SK-N-SH treated with all-trans-retinoic acid at 6 μM for 48 hours (cell line): ENCODE data around the gene NACC1.

ENCODE experiments used
- CREB5 ChIP-seq: fragments of 250-450 bp; sonication (Bioruptor Pico); IDR thresholded peaks from 2 replicates; pipeline ENCODE4 v1.5.1; 2020; ENCODE audit warnings: low read depth, mild to moderate bottlenecking, moderate library complexity
- ESRRG ChIP-seq: fragments of 250-450 bp; sonication (Bioruptor Pico); IDR thresholded peaks from 2 replicates; pipeline ENCODE4 v1.6.1; 2021; ENCODE audit warnings: mild to moderate bottlenecking
- ISL1 ChIP-seq: fragments of 250-450 bp; sonication (Bioruptor Pico); IDR thresholded peaks from 2 replicates; pipeline ENCODE4 v2.1.2; 2022; ENCODE audit warnings: mild to moderate bottlenecking, moderate library complexity
- OSR1 ChIP-seq: fragments of 250-450 bp; sonication (Bioruptor Pico); IDR thresholded peaks from 2 replicates; pipeline ENCODE4 v1.8.0; 2022; ENCODE audit warnings: moderate library complexity, mild to moderate bottlenecking, inconsistent platforms
- PPARA ChIP-seq: fragments of 250-450 bp; sonication (Bioruptor Pico); IDR thresholded peaks from 2 replicates; pipeline ENCODE4 v1.5.0; 2020; ENCODE audit warnings: mild to moderate bottlenecking, borderline replicate concordance
- RARB ChIP-seq: fragments of 250-450 bp; sonication (Bioruptor Pico); IDR thresholded peaks from 2 replicates; pipeline ENCODE4 v1.8.0; 2021; ENCODE audit warnings: mild to moderate bottlenecking, moderate library complexity
- TOX ChIP-seq: fragments of 250-450 bp; sonication (Bioruptor Pico); IDR thresholded peaks from 2 replicates; pipeline ENCODE4 v1.8.0; 2021; ENCODE audit warnings: mild to moderate bottlenecking, moderate library complexity, borderline replicate concordance
- TSHZ2 ChIP-seq: fragments of 250-450 bp; sonication (Bioruptor Pico); IDR thresholded peaks from 2 replicates; pipeline ENCODE4 v1.5.0; 2020; ENCODE audit warnings: mild to moderate bottlenecking, moderate library complexity
- ZFP3 ChIP-seq: fragments of 250-450 bp; sonication (Bioruptor Pico); IDR thresholded peaks from 2 replicates; pipeline ENCODE4 v1.5.0; 2020; ENCODE audit warnings: mild to moderate bottlenecking, moderate library complexity
- ZFP30 ChIP-seq: fragments of 450-650 bp; formaldehyde crosslinking; IDR thresholded peaks from 2 replicates; pipeline ENCODE4 v1.5.0; 2022; ENCODE audit warnings: mild to moderate bottlenecking, moderate library complexity
- ZNF565 ChIP-seq: fragments of 450-650 bp; formaldehyde crosslinking; conservative IDR thresholded peaks from 2 replicates; pipeline ENCODE4 v1.5.0; 2020; ENCODE audit warnings: low read depth, mild to moderate bottlenecking, moderate library complexity
- ZNF8 ChIP-seq: fragments of 450-650 bp; formaldehyde crosslinking; IDR thresholded peaks from 2 replicates; pipeline ENCODE4 v1.5.0; 2020; ENCODE audit warnings: mild to moderate bottlenecking, moderate library complexity
- TF ChIP-seq, protein P1 (sequence below): fragments of 250-450 bp; sonication (Bioruptor Pico); IDR thresholded peaks from 2 replicates; pipeline ENCODE4 v1.8.0; 2020; ENCODE audit warnings: mild to moderate bottlenecking, moderate library complexity, borderline replicate concordance
- TF ChIP-seq, protein P2 (sequence below): fragments of 250-450 bp; sonication (Bioruptor Pico); IDR thresholded peaks from 2 replicates; pipeline ENCODE4 v1.8.0; 2021; ENCODE audit warnings: low read depth, mild to moderate bottlenecking, moderate library complexity, borderline replicate concordance

DNA sequence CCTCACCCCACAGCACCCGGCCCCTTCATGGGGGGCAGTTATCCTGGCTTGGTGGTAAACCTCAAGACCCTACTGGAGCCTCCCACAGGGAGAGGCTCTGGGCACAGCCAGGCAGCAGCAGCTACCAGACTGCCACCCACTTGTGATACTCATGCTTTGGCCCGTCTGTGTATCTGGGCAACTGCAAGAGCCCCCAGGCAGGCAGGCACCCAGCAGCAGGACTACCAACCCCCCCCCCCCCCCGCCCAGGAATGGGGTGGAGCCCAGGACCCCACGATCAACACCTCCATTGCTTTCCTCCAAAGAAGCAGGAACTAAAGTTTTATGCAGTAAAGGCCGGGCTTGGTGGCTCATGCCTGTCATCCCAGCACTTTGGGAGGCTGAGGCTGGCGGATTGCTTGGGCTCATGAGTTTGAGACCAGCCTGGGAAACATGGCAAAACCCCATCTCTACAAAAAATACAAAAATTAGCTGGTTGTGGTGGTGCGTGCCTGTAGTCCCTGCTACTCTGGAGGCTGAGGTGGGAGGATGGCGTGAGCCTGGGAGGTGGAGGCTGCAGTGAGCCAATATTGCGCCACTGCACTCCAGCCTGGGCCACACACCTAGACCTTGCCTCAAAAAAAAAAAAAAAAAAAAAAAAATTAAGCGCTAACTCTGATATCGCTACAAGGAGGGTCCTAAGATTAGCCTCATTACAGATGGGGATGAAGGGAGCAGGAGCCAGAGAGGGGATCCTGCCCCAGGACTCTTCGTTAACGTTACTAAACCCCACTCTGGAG is 14.3 kb upstream of the NACC1 start:
- TF ChIP-seq ESRRG, result no peak
- no peak for TF ChIP-seq RARB (CRISPR knock-in tag)
- TF ChIP-seq ISL1 (CRISPR knock-in tag), result no peak
- no peak for TF ChIP-seq ZFP3 (CRISPR knock-in tag)
- TF ChIP-seq, protein P1, sequence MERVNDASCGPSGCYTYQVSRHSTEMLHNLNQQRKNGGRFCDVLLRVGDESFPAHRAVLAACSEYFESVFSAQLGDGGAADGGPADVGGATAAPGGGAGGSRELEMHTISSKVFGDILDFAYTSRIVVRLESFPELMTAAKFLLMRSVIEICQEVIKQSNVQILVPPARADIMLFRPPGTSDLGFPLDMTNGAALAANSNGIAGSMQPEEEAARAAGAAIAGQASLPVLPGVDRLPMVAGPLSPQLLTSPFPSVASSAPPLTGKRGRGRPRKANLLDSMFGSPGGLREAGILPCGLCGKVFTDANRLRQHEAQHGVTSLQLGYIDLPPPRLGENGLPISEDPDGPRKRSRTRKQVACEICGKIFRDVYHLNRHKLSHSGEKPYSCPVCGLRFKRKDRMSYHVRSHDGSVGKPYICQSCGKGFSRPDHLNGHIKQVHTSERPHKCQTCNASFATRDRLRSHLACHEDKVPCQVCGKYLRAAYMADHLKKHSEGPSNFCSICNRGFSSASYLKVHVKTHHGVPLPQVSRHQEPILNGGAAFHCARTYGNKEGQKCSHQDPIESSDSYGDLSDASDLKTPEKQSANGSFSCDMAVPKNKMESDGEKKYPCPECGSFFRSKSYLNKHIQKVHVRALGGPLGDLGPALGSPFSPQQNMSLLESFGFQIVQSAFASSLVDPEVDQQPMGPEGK (CRISPR knock-in tag), result no peak
- TF ChIP-seq CREB5 (CRISPR knock-in tag), result no peak
- TF ChIP-seq OSR1 (CRISPR knock-in tag), result no peak
- TF ChIP-seq TOX (CRISPR knock-in tag), result no peak
- no peak for TF ChIP-seq ZFP30
- TF ChIP-seq TSHZ2 (CRISPR knock-in tag), result no peak
- TF ChIP-seq, protein P2, sequence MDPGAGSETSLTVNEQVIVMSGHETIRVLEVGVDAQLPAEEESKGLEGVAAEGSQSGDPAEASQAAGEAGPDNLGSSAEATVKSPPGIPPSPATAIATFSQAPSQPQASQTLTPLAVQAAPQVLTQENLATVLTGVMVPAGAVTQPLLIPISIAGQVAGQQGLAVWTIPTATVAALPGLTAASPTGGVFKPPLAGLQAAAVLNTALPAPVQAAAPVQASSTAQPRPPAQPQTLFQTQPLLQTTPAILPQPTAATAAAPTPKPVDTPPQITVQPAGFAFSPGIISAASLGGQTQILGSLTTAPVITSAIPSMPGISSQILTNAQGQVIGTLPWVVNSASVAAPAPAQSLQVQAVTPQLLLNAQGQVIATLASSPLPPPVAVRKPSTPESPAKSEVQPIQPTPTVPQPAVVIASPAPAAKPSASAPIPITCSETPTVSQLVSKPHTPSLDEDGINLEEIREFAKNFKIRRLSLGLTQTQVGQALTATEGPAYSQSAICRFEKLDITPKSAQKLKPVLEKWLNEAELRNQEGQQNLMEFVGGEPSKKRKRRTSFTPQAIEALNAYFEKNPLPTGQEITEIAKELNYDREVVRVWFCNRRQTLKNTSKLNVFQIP, result no peak
- TF ChIP-seq ZNF565, result no peak
- no peak for TF ChIP-seq ZNF8 (CRISPR knock-in tag)
- no peak for TF ChIP-seq PPARA (CRISPR knock-in tag)
